HG03558 (cell line): ENCODE results near the gene ITPK1.

Source experiments
- ATAC-seq: cut with Tn5 transposase; IDR thresholded peaks from one replicate; pipeline ENCODE4 v1.9.1; 2021; ENCODE audit warnings: moderate number of reproducible peaks; ENCODE audit not compliant: unreplicated experiment; ENCODE audit errors: extremely low read depth

ITPK1 gene

DNA sequence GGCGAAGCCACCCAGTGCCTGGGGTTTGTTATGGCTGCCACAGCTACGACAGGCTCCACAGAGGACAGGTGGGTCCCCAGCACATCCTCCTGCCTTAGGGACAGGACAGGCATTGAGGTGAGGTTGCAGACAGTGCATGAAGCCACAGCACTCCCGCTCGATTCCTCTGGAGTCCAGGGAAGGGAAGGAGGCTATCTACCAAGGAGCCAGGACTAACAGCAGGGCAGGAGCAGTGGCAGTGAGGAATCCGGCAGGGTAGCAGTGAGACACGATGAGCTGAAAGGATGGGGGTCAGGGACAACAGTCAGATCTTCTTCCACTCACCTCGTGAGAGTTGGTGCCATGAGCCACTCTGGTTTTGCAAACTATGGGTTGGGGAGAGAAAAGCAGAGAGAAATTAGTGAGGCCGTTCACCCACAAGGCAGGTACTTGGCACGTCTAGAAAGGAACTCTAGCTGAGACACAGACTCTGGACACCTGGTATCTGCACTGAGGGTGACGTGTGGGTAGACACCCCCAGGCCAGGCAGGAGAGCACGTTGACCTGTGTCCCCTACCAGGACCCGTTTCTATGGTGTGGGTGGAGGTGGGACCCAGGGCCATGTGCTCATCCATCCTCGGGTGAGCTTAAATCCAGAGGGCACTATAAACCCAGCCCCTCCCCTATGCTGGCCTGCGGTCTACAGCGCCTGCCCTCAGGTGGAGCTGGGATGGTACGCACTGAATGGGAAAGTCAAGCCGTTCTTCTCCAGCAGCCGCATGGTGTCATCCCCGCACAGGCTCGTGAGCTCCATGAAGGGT is 153.5 kb downstream of the ITPK1 start:
- ATAC-seq, result no peak

DNA sequence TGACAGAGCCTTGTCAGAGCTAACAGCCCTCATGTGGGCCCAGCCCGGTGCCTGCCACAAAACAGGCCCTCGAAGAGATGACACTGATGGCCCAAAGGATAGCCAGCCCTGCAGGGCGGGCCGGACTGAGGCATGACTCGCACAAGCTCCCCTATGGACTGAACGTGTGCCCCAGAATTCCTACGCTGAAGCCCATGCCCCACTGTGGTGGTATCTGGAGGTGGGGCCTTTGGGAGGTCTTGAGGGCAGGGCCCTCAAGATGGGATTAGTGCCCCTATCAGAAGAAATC is 154.2 kb downstream of the ITPK1 start:
- ATAC-seq, result no peak

DNA sequence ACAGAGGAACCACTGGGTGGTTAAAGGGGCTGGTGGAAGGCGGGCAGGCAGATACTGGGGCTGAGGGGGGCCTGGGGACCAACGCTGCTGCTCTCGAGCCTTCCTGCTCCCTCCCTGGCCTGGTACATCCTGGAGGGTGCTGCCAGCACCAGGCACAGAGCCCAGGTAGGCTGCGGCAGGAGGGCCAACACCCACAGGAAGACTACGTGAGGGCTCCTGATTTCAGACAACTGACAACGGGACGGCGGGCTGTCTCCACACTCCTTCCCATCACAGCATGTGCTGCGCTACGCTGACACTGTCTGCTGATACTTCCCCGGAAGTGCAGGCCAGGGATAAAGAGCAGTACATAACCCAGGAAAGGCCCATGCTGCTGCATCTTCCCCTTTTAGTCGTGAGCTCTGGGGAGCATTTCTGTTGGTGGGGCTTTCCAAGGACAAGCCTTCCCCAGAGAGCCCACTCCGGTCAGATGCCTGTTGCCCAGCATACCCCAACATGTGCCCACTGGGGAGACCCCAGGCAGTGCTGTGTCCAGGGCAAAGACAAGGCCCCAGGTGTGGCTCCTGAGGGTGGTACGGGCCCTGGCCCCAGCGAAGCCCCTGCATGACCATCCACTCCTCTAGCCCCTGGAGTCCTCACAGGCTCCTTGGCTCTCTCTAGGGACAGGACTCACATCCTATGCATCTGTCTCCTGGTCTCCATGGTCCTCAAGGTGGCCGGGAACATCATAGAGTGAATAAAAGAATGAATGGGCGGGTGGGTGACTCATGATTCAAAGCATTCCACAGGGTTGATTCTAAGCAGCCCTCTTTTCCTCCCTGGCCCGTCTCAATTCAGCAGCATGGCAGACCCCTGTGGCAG is 154.8 kb downstream of the ITPK1 start:
- ATAC-seq, result no peak

- no peak for ATAC-seq
These were observed 155.7 kb downstream of the ITPK1 start for GRCh38 chr14:92959761-92960680.

DNA sequence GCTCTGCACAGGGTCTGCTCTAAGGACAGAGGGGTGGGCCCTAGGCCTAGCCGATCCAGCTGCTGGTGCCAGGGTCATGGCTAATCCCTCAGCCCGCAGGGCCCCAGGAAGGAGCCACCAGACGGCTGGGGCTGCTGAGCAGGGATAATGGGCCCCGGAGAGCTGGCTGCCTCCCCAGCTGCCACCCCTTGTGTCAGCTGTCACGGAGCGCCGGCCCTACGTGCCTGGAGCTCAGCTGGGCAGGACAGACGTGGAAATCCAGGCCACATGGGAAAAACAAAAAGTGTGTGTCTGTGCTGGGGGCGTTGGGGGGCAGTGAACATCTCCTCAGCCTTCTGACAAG is 156.6 kb downstream of the ITPK1 start:
- ATAC-seq, result no peak

- ATAC-seq, result no peak
These were observed 157.1 kb downstream of the ITPK1 start for GRCh38 chr14:92958373-92959188.

DNA sequence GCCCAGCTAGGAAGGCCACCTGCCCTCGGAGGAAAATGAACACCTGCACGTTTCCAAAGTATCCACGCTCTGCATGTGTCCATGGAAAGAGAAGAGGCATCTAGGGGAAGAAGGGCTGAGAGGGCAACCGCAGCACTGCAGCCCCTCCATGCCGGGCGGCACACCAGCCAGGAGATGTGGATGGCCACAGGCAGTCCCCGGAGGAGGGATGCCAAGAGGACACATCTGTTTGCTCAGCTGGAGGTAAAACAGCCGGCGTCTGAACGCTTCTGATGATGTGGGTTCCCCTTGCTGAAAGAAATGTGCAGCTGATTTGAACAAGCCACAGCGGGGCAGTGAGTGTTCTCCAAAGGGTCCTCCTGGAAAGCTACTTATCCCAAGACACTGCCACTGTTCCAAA is 158.8 kb downstream of the ITPK1 start:
- ATAC-seq, result no peak

- ATAC-seq, result no peak
These were observed 160.3 kb downstream of the ITPK1 start for GRCh38 chr14:92955381-92955780.

DNA sequence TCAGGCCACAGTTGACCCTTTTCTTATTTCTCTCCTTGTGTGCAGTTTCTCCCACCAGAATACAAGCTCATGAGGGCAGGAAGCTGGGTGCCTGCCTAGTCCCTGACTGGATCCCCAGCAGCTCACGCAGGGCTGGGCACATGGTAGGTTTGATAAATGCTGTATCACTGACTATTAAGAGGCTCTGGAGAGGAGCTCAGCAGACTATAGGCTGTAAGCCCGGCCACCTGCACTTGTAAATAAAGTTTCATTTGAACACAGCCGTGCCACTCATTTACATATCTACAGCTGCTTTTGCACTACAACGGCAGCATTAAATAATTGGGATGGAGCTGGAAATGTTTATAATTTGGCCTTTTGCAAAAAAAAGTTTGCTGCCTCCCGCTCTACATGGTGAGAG is 160.8 kb downstream of the ITPK1 start:
- ATAC-seq, result no peak

- ATAC-seq, result no peak
These were observed 162.2 kb downstream of the ITPK1 start for GRCh38 chr14:92953526-92953925.

DNA sequence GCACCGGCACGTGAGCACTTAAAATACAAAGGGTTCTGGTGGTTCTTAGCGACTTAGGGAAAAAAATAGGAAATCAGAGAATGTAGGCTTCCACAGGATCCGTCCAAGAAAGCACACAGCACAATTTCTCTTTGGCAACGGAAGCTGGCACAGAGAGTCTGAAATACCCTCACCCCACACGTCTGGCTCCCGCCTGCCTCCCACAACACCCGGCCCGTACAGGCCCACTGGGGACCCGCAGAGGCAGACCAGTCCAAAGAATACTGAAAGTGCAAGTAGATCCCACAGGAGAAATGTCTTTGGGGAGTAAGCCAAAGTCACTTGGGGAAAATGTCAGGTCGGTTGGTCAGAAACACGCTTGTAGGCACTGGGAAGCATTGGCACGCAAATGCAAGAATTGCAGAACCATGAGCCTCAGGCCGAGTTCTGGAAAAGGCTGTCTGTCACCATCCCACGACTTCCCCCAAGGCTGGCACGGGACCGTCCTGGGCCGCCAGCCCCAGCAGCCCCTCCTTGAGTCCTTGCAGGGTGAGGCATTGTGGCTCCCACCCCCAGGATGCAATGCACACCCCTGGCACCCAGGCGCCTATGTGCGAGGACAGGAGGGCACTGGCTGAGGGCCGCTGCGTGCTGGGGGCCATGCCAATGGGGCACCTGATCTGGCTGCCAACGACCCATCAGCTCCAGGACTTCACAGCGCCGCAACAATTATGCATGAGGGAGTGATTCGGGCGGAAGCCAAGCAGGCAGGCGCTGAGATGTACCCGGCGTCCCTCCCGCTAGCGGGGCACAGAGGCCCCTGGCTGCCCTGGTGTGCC is 163.0 kb downstream of the ITPK1 start:
- ATAC-seq, result no peak

- ATAC-seq, result no peak
These were observed 163.7 kb downstream of the ITPK1 start for GRCh38 chr14:92951912-92952471.

- ATAC-seq, result no peak
These were observed 164.5 kb downstream of the ITPK1 start for GRCh38 chr14:92951261-92951660.

GRCh38 chr14:92950773-92951172 is 165.0 kb downstream of the ITPK1 start:
- no peak for ATAC-seq

DNA sequence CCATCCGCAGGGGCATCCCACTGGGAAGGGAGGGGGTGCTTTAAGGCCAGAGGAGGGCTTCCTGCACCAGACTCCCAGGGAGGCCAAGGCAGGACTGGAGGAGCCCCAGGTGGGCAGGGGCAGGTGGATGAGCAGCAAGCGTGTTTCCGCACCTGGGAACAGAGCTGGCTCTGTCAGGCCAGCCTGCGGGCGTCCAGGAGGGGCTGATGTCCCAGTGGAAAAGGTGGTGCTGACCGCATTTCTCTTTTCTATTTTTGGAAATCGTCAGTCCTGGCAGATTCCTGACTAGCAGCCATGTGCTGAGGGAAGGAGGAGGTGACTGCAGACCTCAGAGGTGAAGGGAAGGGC is 165.6 kb downstream of the ITPK1 start:
- no peak for ATAC-seq

DNA sequence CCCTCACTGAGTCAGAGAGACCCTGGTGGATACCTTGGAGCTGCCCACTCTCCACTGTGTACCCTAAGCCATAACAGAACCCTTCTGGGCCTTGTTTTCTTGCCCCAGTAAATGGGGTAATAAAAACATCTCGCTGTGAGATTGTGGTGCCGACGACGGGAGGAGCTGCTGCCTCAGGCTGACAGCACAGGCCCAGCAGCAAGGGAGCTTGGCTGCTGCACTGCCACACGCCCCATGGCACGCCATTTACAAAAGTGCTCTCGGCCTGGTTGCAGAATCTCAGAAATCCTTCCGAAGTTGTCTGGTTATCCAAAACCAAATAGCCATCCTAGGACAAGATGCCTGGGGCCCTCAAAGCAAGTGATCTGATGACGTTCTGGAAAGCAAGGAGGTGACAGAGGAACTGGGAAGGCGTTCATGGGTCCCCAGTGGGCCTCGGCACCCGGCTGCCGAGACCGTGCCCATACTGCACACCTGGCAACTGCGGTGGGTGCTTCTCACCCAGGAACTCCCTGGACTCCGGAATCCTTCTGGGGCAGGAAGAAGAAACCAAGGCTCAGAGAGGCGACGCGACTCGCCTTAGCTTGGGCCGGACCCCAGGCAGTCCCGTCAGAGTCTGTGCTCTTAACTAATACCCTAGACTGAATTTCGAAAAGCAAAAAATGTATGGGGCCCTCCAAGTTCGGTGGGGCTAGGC is 166.1 kb downstream of the ITPK1 start:
- ATAC-seq, result no peak

- ATAC-seq, result no peak
These were observed 167.1 kb downstream of the ITPK1 start for GRCh38 chr14:92948647-92949046.

GRCh38 chr14:92946847-92947545 is 168.7 kb downstream of the ITPK1 start:
- no peak for ATAC-seq
